Measurements from ENCODE around the gene TEDC2.

DNA sequence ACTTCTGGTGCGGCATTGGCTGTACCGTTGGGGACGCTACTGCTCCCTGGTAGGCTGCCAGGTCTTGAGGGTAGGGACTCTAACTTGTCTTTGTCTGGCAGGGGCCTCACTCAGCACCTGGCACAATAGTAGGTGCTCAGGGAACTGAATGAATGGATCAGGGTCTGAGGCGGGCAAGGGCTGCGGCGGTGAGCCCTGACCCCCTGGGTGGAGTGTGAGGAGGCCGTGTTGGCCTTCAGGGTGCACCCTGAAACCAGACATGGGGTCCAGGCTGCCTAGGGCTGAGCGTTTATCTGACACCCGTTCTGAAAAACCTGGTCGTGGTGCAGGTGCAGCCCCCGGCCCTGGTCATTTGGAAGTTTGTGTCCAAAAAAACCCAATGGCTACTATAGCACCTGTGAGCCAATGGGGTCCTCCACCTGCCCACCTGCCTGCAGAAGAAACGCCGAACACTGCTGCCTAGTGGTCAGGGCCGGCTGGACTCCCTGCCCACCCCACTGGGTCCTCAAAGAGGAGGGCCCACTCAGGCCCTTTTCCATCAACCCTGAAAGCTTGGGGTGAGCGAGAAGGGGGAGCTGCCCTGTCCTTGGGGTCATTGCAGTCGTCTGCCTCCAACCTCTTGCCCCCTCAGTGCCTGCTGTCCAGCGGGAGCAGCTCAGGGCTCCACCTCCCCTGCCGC, 49.0 kb downstream of the TEDC2 start:
- TF ChIP-seq EP300 (IDR thresholded peaks at IDR 0.05) (no peak), POLR2AphosphoS5 (IDR thresholded peaks at IDR 0.05) (no peak)
- TF ChIP-seq, protein P1, sequence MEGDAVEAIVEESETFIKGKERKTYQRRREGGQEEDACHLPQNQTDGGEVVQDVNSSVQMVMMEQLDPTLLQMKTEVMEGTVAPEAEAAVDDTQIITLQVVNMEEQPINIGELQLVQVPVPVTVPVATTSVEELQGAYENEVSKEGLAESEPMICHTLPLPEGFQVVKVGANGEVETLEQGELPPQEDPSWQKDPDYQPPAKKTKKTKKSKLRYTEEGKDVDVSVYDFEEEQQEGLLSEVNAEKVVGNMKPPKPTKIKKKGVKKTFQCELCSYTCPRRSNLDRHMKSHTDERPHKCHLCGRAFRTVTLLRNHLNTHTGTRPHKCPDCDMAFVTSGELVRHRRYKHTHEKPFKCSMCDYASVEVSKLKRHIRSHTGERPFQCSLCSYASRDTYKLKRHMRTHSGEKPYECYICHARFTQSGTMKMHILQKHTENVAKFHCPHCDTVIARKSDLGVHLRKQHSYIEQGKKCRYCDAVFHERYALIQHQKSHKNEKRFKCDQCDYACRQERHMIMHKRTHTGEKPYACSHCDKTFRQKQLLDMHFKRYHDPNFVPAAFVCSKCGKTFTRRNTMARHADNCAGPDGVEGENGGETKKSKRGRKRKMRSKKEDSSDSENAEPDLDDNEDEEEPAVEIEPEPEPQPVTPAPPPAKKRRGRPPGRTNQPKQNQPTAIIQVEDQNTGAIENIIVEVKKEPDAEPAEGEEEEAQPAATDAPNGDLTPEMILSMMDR (IDR thresholded peaks at IDR 0.05), result no peak

Data from esophagus muscularis mucosa (tissue), 4 donors.